Osteoblast (primary cell): ENCODE data around the gene PC. TPM values are rescaled to one million over a fixed set of nuclear protein-coding genes. Genes with fewer than 3 reads are reported as not detected.

Experiments used
- DNase-seq: peaks from one replicate; pipeline ENCODE4 v3.0.0; 2011; ENCODE audit warnings: low spot score, mixed read lengths; ENCODE audit not compliant: insufficient read length; ENCODE audit errors: missing footprints
- H2AFZ ChIP-seq: 2 replicates; pipeline ENCODE4 v1.6.0; 2011; ENCODE audit warnings: mild to moderate bottlenecking, low read length
- H3K27ac ChIP-seq: 2 replicates; pipeline ENCODE4 v1.5.1; 2011; ENCODE audit warnings: mild to moderate bottlenecking, low read depth, low read length, moderate library complexity
- H3K27me3 ChIP-seq: 2 replicates; pipeline ENCODE4 v1.6.0; 2012; ENCODE audit warnings: mild to moderate bottlenecking, control low read depth, inconsistent platforms, low read length, moderate library complexity; ENCODE audit not compliant: insufficient read depth
- H3K36me3 ChIP-seq: 2 replicates; pipeline ENCODE4 v1.5.1; 2011; ENCODE audit warnings: mild to moderate bottlenecking, low read length, control low read depth, moderate library complexity; ENCODE audit not compliant: insufficient read depth
- H3K4me1 ChIP-seq: 2 replicates; pipeline ENCODE4 v1.5.1; 2011; ENCODE audit warnings: mild to moderate bottlenecking, low read length, control low read depth, moderate library complexity; ENCODE audit not compliant: insufficient read depth
- H3K4me2 ChIP-seq: 2 replicates; pipeline ENCODE4 v1.6.0; 2011; ENCODE audit warnings: mild to moderate bottlenecking, low read length; ENCODE audit not compliant: insufficient read depth
- H3K4me3 ChIP-seq: fragments of 200-600 bp; sonication (generic); 3 replicates; pipeline ENCODE4 v1.5.1; 2012; ENCODE audit warnings: mild to moderate bottlenecking, low read length, inconsistent platforms; ENCODE audit not compliant: insufficient read depth
- H3K79me2 ChIP-seq: 2 replicates; pipeline ENCODE4 v1.6.0; 2012; ENCODE audit warnings: mild to moderate bottlenecking, low read length, control low read depth, inconsistent platforms; ENCODE audit not compliant: insufficient read depth
- H3K9me3 ChIP-seq: 2 replicates; pipeline ENCODE4 v1.5.1; 2011; ENCODE audit warnings: low read depth, low read length, control low read depth
- H4K20me1 ChIP-seq: 2 replicates; pipeline ENCODE4 v1.6.0; 2012; ENCODE audit warnings: mild to moderate bottlenecking, low read length, control low read depth; ENCODE audit not compliant: insufficient read depth
- CTCF ChIP-seq: IDR thresholded peaks from 2 replicates; pipeline ENCODE4 v1.5.1; 2011; ENCODE audit warnings: mild to moderate bottlenecking, low read depth, low read length, moderate library complexity; ENCODE audit errors: extremely low read depth
- total RNA-seq: library from RNA; depleted of rRNA; stranded (reverse); fragments of >200 nt; gene quantifications from 2 replicates; pipeline ENCODE4 v1.2.3, GENCODE V29; 2012

Gene PC
- total RNA-seq, 1 donor = 48.5 TPM

GRCh38 chr11:66846671-66847091 is 111.5 kb downstream of the PC start:
- H4K20me1 ChIP-seq = peaks cover 21% of the 10 kb centered on the region
- no peak overlapping the region for H3K4me3 ChIP-seq
- H3K36me3 ChIP-seq = peaks cover 27% of the 10 kb centered on the region
- H3K27me3 ChIP-seq = no peaks in the 10 kb centered on the region
- TF ChIP-seq CTCF = no peak
- H2AFZ ChIP-seq = no peak overlapping the region
- peak overlapping the region; percentile 8 for H3K27ac ChIP-seq
- peak; percentile 76 for DNase-seq
- H3K4me2 ChIP-seq = no peak overlapping the region
- H3K79me2 ChIP-seq = peaks cover 42% of the 10 kb centered on the region
- no peaks in the 10 kb centered on the region for H3K9me3 ChIP-seq
- peaks cover 17% of the 10 kb centered on the region for H3K4me1 ChIP-seq

GRCh38 chr11:66845876-66846212 is 112.3 kb downstream of the PC start:
- Histone ChIP-seq H3K9me3 (no peaks in the 10 kb centered on the region), H3K79me2 (peaks cover 48% of the 10 kb centered on the region), H3K4me2 (no peak overlapping the region), H2AFZ (no peak overlapping the region), H3K36me3 (peaks cover 27% of the 10 kb centered on the region), H4K20me1 (peaks cover 26% of the 10 kb centered on the region), H3K4me3 (no peak overlapping the region), H3K27ac (no peak overlapping the region), H3K4me1 (peaks cover 21% of the 10 kb centered on the region), H3K27me3 (no peaks in the 10 kb centered on the region)
- no peak for TF ChIP-seq CTCF
- DNase-seq = peak; percentile 34

DNA sequence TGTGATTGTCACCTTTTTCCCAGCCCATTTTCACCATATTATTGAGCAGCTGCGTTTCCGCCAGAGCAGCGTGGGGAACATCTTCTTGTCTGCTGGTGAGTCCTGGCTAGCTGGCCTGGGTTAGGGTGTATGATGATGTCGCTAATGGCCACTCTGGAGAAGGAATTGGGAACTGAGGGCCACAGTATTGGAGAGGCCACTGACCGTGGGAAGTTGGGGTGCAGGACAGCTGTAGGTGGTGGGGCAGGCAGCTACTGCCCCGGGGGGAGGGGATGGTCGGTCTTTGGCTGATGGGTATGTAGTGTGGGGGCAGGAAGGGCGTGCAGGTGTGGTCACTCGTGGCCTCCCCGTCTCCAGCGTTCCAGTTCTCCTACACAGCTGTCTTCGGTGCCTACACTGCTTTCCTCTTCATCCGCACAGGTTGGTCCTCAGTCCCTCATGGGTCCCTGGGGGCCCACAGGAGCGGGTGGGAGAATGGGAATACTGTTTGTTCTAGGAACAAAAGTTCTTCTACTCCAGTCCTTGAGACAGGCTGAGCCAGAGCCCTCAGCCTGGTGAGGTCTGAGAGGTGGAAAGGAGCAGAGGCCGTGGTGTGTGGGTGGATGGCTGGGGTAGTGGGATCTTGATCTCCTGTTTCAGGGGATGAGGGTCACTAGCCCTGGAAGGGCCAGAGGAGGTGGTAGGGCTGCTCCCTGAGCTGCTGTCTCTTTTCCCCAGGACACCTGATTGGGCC is 112.9 kb downstream of the PC start:
- Histone ChIP-seq H3K4me3 (no peak overlapping the region), H3K36me3 (peaks cover 27% of the 10 kb centered on the region), H3K79me2 (peaks cover 54% of the 10 kb centered on the region), H2AFZ (no peak overlapping the region), H3K4me1 (peaks cover 21% of the 10 kb centered on the region), H3K9me3 (no peaks in the 10 kb centered on the region), H3K27ac (no peak overlapping the region), H3K27me3 (no peaks in the 10 kb centered on the region), H4K20me1 (peaks cover 30% of the 10 kb centered on the region), H3K4me2 (no peak overlapping the region)
- peak; percentile 72 for DNase-seq
- TF ChIP-seq CTCF = no peak

DNA sequence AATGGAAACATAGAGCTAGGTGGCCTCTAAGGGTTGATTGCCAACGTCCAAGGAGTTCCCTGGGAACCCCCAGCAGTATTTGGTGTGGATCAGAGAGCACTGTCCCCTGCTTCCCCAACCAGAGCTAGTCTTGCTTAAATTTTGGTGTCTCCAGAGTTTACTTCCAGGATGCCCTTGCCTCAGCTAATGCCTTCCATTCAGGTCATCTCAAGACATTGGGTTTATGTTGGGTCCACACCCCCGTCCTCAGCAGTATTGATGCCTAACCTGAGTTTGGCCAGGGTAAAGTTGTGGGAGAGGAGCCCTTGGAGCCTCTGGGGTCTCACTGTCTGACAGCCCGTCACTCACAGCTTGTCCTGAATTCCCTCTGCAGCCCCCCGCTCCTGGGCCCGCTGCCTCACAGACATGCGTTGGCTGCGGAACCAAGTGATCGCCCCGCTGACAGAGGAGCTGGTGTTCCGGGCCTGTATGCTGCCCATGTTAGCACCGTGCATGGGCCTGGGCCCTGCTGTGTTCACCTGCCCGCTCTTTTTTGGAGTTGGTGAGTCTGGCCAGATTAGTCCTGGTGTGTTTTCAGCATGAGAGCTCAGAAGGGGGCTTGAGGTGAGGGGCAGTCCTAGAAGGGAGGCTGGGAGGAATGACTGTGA is 113.6 kb downstream of the PC start:
- Histone ChIP-seq H3K4me1 (peaks cover 21% of the 10 kb centered on the region), H2AFZ (no peak overlapping the region), H3K4me3 (peak overlapping the region; percentile 84), H3K27me3 (no peaks in the 10 kb centered on the region), H3K4me2 (peak overlapping the region; percentile 97), H3K9me3 (no peaks in the 10 kb centered on the region), H3K36me3 (peaks cover 24% of the 10 kb centered on the region), H3K27ac (peak overlapping the region; percentile 97), H3K79me2 (peaks cover 60% of the 10 kb centered on the region), H4K20me1 (peaks cover 30% of the 10 kb centered on the region)
- DNase-seq = peak; percentile 73
- TF ChIP-seq CTCF = no peak
